ENCODE results near the gene HMBS.

DNA sequence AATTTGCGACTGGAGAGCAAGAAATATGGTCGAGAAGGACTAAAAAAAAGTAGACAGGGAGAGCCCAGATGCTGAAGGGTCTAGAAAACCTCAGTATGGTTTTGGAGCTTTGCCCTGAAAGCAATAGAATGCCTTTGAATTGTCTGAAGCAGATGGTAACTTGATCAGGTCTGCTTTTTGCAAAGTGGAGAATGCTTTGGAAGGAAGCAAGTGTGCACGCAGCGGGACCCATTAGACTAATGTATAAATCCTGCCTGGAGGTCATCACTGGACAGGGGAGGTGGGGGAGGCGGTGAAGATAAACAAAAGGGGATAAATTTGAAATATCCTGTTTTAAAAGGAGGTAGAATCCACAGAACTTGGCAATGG, 35.9 kb downstream of the HMBS start:
- TF ChIP-seq, protein P1, sequence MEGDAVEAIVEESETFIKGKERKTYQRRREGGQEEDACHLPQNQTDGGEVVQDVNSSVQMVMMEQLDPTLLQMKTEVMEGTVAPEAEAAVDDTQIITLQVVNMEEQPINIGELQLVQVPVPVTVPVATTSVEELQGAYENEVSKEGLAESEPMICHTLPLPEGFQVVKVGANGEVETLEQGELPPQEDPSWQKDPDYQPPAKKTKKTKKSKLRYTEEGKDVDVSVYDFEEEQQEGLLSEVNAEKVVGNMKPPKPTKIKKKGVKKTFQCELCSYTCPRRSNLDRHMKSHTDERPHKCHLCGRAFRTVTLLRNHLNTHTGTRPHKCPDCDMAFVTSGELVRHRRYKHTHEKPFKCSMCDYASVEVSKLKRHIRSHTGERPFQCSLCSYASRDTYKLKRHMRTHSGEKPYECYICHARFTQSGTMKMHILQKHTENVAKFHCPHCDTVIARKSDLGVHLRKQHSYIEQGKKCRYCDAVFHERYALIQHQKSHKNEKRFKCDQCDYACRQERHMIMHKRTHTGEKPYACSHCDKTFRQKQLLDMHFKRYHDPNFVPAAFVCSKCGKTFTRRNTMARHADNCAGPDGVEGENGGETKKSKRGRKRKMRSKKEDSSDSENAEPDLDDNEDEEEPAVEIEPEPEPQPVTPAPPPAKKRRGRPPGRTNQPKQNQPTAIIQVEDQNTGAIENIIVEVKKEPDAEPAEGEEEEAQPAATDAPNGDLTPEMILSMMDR (IDR thresholded peaks at IDR 0.05) = no peak
- no peak for TF ChIP-seq POLR2A (IDR thresholded peaks at IDR 0.05)
- no peak for TF ChIP-seq EP300 (IDR thresholded peaks at IDR 0.05)
- TF ChIP-seq POLR2AphosphoS5 (IDR thresholded peaks at IDR 0.05) = no peak
